Measurements from ENCODE around the gene AQP6. TPM values are rescaled to one million over a fixed set of nuclear protein-coding genes. Genes with fewer than 3 reads are reported as not detected.

AQP6 gene
- total and polyA plus RNA-seq, 10 donors, result 0.03 to 0.36 TPM; not detected in 8

DNA sequence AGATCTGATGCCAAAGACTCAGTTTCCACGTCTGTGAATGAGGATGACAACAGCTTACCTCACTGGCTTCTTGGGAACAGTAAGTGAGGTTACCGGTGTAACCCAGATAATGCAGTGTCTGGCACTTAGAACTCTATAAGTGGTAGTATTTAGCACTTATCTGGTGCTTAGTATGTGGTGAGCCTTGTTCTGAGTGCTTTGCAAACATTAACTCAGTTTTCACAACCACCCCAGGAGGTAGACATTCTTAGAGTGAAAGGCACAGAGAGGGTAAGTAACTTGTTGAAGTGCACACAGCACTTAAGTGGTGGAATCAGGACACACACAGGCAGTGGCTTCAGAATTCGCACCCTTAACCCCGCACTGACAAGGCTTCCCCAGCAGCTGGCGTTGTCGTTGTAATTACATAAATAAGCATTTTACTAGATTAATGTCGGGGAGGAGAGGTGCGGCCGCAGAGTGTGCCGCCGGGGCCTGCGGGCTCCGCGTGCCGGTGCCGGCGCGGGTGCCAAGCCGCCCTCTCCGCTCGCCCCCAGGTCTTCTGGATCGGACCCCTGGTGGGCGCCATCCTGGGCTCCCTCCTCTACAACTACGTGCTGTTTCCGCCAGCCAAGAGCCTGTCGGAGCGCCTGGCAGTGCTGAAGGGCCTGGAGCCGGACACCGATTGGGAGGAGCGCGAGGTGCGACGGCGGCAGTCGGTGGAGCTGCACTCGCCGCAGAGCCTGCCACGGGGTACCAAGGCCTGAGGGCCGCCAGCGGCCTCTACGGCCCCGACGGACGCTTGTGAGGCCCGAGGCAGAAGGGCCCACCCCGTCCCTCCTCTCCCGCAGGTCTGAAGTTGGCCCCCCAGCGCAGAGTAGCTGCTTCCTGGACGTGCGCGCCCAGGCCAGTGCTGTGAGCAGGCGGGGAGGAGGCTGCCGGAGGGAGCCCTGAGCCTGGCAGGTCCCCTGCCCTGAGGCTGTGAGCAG lies 17.6 kb upstream of the AQP6 start:
- H3K4me1 ChIP-seq, result peaks cover 0 to 51% (median 14%) of the 10 kb centered on the region in 6 donors
- H3K27me3 ChIP-seq (replicated peaks in 1 of 7), result peaks cover 0 to 91% (median 33%) of the 10 kb centered on the region in 7 donors
- H3K36me3 ChIP-seq, result no peaks in the 10 kb centered on the region
- intact Hi-C loops (cut with DNase I; ENCODE audit: low total_unique reads), result no loop called here
- DNase-seq, result peak; percentile 59
- 24 to 44% (median 29%) methylated on average over 22 to 53 of the region's 53 CpGs for WGBS, 5 donors
- H3K27ac ChIP-seq, result no peak overlapping the region
- peak overlapping the region in 1 of 8 donors; percentile 19 for H3K4me3 ChIP-seq
- H3K9me3 ChIP-seq, result no peaks in the 10 kb centered on the region
- TF ChIP-seq, protein P1, sequence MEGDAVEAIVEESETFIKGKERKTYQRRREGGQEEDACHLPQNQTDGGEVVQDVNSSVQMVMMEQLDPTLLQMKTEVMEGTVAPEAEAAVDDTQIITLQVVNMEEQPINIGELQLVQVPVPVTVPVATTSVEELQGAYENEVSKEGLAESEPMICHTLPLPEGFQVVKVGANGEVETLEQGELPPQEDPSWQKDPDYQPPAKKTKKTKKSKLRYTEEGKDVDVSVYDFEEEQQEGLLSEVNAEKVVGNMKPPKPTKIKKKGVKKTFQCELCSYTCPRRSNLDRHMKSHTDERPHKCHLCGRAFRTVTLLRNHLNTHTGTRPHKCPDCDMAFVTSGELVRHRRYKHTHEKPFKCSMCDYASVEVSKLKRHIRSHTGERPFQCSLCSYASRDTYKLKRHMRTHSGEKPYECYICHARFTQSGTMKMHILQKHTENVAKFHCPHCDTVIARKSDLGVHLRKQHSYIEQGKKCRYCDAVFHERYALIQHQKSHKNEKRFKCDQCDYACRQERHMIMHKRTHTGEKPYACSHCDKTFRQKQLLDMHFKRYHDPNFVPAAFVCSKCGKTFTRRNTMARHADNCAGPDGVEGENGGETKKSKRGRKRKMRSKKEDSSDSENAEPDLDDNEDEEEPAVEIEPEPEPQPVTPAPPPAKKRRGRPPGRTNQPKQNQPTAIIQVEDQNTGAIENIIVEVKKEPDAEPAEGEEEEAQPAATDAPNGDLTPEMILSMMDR (IDR thresholded peaks at IDR 0.05 in 8 of 11, conservative IDR thresholded peaks at IDR 0.05 in 3 of 11), result no peak
- no peak for TF ChIP-seq POLR2A (IDR thresholded peaks at IDR 0.05)
- no peak for TF ChIP-seq POLR2AphosphoS5 (IDR thresholded peaks at IDR 0.05)

DNA sequence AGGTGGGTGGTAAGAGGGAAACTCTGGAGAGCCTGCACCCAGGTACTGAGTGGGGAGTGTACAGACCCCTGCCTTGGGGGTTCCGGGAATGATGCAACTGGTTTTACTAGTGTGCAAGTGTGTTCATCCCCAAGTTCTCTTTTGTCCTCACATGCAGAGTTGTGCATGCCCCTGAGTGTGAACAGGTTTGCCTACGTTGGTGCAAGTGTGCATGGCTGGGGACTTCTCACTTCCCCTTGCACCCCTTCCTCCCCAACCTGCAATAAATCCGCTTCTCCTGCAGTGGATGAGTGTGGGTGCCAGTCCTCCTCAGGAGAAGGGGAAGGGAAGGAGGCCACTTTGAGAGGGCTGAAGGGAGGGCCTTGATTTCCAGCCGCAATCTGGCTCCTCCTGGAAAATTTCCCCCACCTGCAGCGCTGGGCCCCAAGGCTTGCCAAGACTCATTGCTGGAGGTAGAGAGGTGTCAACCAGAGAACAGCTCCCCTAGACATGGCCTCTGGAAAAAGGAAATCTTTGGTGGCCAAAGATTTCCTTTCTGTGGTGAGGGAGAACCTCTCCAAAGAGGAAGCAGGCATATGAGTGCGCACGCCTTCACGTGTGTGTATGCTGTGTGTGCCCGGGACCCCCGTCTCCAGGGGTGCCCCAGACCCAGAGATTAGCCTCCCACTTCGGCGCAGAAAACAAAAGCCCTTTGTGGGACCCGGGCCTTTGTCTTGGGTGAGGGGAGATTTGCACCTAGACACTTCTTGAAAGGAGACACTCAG lies 16.7 kb upstream of the AQP6 start:
- WGBS, 5 donors, result 24 to 31% (median 28%) methylated on average over 13 of the region's 13 CpGs
- no peak overlapping the region for H3K27ac ChIP-seq
- TF ChIP-seq POLR2A (IDR thresholded peaks at IDR 0.05) (no peak), POLR2AphosphoS5 (IDR thresholded peaks at IDR 0.05) (no peak)
- TF ChIP-seq, protein P1 (IDR thresholded peaks at IDR 0.05 in 8 of 11, conservative IDR thresholded peaks at IDR 0.05 in 3 of 11), result no peak
- peaks cover 0 to 92% (median 43%) of the 10 kb centered on the region in 7 donors for H3K27me3 ChIP-seq (replicated peaks in 1 of 7)
- H3K36me3 ChIP-seq, result no peaks in the 10 kb centered on the region
- H3K9me3 ChIP-seq, result no peaks in the 10 kb centered on the region
- intact Hi-C loops (cut with DNase I; ENCODE audit: low total_unique reads), result no loop called here
- peaks cover 0 to 60% (median 21%) of the 10 kb centered on the region in 6 donors for H3K4me1 ChIP-seq
- no peak overlapping the region for H3K4me3 ChIP-seq
- DNase-seq, result peak; percentile 21

DNA sequence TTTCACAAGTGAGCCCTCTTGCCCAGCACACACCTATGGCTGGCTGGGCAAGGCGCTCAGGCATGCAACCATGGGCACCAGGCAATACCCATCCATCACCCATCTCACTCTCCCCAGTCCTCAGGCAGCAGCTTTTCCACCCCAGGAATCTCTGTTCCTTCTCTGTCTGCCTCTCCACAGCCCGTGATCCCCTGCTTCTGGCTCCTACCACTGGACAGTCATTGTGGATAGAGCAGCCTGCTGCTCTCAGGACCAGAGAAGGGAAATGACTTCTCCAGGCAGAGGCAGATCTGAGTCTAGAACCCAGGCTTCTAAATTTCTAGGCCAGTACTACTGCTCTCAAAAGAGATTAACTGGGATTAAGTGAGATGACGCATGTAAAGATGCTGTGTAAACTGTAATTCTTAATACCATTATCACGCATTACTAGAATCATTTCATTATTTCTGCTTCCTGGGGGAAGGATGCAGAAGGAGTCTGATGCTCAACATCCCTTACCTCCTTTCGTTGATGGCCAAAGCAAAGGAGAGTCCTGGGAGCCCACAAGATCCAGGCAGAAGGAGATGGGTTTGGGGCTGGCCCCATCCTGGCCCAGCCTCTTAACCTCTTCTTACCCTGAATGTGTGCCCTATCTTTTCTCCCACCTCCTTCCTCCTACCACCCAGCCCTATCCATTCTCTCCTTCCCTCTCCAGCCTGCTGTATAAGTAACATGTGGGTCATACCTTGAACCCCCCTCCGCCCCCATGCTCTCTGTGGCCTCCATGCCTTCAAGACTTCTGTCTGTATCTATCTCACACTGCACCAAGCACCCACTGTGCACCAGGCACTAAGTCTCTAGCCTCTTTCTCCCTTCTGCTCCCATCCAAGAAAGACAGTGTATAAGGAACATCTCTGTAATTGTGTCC lies 15.8 kb upstream of the AQP6 start:
- intact Hi-C loops (cut with DNase I; ENCODE audit: low total_unique reads), result no loop called here
- H3K9me3 ChIP-seq, result no peaks in the 10 kb centered on the region
- no peak overlapping the region for H3K27ac ChIP-seq
- no peak for DNase-seq
- 71 to 83% (median 76%) methylated on average over 6 of the region's 6 CpGs for WGBS, 5 donors
- peaks cover 3 to 61% (median 23%) of the 10 kb centered on the region in 6 donors for H3K4me1 ChIP-seq
- no peaks in the 10 kb centered on the region for H3K36me3 ChIP-seq
- H3K4me3 ChIP-seq, result no peak overlapping the region
- TF ChIP-seq, protein P1 (IDR thresholded peaks at IDR 0.05 in 8 of 11, conservative IDR thresholded peaks at IDR 0.05 in 3 of 11), result no peak
- TF ChIP-seq POLR2AphosphoS5 (IDR thresholded peaks at IDR 0.05) (no peak), POLR2A (IDR thresholded peaks at IDR 0.05) (no peak)
- peaks cover 0 to 95% (median 47%) of the 10 kb centered on the region in 7 donors for H3K27me3 ChIP-seq (replicated peaks in 1 of 7)

Data from spleen (tissue), 11 donors.